ENCODE measurements around the gene PRKAR1B. TPM values are rescaled to one million over a fixed set of nuclear protein-coding genes. Genes with fewer than 3 reads are reported as not detected.

Gene PRKAR1B
- total RNA-seq = 39.5 and 74.2 TPM in 2 replicates

DNA sequence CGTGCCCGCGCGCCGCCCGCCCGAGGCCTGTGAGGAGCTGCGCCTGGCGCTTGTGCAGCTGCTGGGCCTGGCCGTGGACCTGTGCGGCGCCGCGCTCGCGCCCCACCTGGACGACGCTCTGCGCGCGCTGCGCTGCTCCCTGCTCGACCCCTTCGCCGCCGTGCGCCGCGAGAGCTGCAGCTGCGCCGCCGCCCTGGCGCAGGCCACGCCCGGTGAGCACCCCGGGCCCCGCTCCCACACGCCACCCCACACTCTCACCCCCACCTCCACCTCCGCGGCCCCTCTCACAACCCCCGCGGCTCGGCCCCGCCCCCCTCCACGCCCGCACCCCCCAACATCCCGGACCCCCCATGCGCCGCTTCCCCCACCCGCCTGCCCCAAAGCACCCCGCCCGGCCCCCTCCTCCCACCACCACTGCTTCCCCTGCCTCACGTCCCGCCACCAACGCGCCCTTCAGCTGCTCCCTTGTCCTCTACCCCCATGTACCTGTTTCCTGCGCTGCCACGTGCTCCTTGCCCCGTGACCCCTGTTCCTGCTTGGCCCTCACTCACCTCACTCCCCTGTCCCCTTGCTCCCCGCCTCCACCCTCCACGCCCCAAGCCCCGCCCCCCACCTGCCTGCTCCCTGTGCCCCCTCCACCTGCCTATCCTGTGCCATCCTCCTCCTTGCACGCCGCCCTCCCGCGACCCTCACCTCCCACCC is at the start of gene PRKAR1B:
TSS of gene PRKAR1B (minus strand) at position 178 of the 702 bp plus-strand sequence. CDS start 15,776 bp downstream, outside the sequence.
- DNase-seq (ENCODE audit: low read depth in 2 of 2) = no peak

DNA sequence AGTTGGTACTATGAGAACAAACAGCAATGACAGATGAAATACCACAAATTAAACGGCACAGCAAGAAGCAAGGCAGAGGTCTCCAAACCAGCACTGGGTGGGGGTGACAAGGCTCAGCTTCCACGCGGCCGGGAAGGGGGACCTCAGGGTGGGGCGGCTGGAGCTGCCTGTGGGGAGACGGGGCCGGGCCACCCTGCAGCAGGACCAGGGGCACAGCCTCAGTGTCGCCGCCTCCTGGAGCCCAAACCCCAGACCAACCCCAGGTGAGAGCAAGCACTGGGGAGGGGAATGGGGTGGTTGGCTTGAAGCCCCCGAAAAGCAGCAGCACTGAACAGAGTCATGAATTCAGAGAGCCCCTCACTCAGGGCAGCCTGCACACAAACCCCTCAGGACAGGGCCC is 49.3 kb upstream of the PRKAR1B start:
- DNase-seq (ENCODE audit: low read depth in 2 of 2) = no peak

- DNase-seq (ENCODE audit: low read depth in 2 of 2) = peak in 1 of 2 donors; percentile 51
These were observed 47.4 kb upstream of the PRKAR1B start for GRCh38 chr7:774161-775109.

DNA sequence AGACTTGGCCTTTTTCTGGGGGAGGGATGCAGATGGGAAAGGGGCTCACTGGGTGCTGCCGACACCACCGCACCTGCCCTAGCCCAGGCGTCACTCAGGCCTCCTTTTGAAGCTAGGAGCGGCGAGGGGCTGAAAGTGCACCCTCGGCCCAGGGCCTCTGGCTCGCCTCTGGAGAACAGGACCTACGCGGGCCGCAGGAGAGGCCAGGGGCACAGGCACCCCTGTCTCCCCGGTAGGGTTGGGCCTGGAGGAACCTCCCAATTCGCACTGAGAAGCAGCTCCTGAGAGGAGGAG is 46.5 kb upstream of the PRKAR1B start:
- DNase-seq (ENCODE audit: low read depth in 2 of 2) = no peak

DNA sequence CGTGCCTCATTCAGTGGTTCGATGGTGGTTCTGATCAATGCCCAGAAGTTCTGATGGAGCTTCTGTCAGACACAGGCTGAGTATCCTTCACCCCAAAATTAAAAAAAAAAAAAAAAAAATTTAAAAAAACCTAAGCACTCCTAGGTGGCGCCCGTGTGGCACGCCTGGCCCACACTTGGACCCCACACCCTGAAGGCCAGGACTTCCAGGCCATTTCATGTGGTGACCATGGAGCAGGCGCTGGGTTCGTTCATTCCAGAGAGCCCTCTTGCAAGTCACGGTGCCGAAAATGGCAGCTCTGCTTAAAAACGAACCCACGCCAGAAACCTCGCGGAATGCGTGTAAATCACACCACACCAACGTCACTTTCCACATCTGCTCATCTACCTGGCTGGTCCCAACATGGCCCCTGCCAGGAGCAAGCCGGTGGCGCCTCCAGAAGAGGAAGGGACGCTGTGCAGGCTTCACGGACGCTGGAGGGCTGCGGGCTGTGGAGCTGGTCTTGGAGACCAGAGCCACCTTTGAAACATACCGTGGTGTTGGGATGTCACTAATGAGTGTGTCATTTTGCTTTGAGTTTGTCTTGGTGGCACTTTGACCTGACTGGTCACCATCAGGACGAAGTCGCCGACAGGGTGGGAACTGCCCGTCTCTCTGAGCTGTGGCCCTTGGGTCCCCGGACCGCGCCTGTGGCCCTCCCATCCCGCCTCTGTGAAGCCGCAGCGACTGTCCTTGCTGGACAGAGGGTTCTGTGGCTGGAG is 46.0 kb upstream of the PRKAR1B start:
- no peak for DNase-seq (ENCODE audit: low read depth in 2 of 2)

- DNase-seq (ENCODE audit: low read depth in 2 of 2) = no peak
These were observed 45.3 kb upstream of the PRKAR1B start for GRCh38 chr7:772392-772791.

DNA sequence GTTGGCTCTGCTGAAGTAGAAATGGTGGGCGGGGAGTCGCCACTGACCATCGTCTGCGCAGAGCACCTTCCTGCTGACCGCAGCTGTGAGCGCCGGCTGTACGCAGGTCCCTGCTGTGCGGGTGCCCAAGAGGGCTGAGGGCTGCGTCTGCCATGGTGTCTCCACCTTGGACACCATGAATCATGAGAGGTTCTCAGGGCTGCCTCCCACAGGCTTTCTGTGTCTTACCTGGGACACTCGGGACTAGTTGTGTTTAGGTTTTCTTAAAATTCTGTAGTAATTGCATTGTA is 44.9 kb upstream of the PRKAR1B start:
- no peak for DNase-seq (ENCODE audit: low read depth in 2 of 2)

DNA sequence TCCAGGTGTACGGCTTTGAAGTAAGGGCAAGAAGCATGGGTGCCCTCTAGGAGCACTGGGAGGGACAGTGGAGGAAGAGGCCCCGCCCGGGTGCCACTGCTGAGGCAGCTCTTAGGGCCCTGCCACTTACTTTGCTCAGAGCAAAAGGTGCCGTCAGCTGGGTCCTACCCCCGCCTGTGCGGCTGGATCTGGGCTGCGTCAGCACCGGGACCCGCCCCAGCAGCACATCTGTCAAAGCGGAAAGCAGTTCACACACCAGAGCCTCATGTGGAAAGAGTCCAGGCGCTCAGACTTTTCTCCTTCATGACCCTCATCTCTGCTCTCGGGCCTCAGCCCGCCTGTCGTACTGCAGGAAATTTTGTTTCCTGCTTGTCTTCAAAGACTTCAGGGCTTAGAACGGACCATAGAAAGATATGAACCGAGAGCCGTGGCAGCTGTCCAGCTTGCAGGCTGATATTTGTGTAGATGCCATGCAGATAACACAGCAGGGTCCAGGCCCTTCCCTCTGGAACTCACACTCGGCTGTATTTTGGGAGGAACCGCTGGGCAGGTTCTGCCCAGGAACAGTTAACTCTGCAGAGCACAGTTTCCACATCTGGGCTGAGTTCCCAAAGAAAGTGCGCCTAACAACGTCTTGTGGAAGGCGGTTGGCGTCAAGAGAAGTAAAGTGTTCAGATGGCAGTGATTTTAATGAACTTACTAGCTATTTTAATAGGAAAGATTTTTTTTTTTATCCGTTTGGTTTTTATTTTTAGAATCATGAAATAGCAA is 44.3 kb upstream of the PRKAR1B start:
- DNase-seq (ENCODE audit: low read depth in 2 of 2) = peak; percentile 62 to 81

DNA sequence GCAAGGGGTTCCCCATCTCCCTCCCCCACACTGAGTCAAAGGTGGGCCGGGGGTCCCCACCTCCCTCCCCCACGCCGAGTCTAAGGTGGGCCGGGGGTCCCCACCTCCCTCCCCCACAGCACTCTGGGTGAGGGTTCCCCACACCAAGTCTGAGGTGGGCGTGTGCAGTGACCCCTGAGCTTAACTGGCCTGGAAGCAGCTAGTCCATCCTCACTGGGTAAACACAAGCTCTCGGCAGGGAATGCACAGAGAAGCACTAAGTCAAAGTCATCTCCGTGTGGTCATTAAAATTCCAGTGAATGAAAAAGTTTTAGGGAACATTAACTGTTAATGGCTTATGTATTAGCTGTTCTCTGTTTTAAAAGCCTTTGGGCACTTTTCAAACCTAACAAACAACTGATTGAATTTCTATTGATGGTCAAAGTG is 43.7 kb upstream of the PRKAR1B start:
- no peak for DNase-seq (ENCODE audit: low read depth in 2 of 2)

- no peak for DNase-seq (ENCODE audit: low read depth in 2 of 2)
These were observed 43.3 kb upstream of the PRKAR1B start for GRCh38 chr7:770336-770735.

DNA sequence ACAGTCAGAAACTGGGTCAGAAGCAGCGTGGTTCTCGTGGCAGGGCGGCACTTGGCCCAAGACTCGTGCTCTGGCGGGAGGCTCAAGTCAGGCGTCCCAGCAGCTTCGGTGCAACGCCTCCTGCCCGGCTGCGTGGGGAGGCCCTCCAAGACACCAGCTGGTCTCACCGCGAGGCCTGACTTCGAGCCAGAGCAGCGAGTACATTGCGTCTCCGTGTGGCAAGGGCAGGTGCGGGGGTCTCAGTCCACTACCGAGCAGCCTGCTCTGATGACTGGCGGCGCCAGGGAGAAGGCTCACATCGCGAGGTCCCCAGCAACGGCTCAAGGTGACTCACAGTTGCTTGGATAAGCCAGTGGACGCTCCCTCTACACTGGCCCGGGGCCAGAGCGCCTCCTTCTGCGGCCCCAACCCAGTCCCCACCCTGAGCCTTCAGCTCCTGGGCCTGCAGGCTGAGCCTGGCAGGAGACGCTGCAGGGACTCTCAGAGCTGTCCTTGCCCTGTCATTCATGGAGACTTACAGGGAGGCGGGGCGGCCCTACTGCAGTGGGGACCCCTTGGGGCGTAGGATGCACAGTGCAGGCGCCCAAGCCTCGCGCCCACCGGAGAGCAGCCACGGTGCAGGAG is 41.9 kb upstream of the PRKAR1B start:
- DNase-seq (ENCODE audit: low read depth in 2 of 2) = no peak

DNA sequence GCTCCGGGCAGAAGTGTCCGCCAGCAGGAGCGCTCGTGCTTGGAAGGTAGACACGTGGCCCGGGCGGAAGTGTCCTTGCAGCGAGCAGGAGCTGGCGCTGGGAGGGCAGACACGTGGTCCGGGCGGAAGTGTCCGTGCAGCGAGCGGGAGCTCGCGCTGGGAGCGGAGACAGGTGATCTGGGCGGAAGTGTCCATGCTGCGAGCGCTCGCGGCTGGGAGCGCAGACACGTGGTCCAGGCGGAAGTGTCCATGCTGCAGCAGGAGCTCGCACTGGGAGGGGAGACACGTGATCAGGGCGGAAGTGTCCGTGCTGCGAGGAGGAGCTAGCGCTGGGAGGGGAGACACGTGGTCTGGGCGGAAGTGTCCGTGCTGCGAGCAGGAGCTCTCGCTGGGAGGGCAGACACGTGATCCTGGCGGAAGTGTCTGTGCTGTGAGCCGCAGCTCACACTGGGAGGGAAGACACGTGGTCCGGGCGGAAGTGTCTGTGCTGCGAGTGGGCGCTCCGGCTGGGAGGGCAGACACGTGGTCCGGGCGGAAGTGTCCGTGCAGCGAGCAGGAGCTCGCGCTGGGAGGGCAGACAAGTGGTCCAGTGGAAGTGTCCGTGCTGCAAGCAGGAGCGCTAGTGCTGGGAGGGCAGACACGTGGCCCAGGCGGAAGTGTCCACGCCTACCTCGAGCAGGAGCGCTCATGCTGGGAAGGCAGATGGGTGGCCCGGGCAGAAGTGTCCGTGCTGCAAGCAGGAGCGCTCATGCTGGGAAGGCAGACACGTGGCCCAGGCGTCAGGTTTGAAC is 41.1 kb upstream of the PRKAR1B start:
- peak; percentile 36 to 87 for DNase-seq (ENCODE audit: low read depth in 2 of 2)

DNA sequence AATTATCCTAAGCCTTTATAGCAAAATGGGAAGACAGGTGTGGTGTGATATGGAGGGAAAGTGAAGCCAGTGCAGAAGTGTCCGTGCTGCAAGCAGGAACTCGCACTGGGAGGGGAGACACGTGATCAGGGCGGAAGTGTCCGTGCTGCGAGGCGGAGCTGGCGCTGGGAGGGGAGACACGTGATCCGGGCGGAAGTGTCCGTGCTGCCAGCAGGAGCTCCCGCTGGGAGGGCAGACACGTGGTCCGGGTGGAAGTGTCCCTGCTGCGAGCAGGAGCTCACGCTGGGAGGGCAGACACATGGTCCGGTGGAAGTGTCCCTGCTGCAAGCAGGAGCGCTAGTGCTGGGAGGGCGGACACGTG is 40.5 kb upstream of the PRKAR1B start:
- DNase-seq (ENCODE audit: low read depth in 2 of 2) = peak; percentile 24 to 72

DNA sequence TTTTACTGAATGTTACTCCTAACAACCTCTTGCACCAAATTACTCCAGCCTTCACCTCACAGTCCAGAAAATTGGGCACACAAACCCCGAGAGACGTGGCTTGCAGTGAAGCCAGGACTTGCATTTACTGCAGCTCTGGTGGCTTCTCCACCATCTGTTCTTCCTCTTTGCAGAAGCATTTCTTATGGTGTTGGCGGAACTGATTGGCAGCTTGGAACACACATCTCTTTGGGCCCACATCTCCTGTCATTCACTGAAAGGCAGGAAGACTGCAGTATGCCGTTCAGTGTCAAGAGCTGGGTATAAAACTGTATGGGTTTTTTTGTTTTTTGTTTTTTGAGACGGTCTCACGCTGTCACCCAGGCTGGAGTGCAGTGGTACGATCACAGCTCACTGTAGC is 38.3 kb upstream of the PRKAR1B start:
- DNase-seq (ENCODE audit: low read depth in 2 of 2) = no peak

DNA sequence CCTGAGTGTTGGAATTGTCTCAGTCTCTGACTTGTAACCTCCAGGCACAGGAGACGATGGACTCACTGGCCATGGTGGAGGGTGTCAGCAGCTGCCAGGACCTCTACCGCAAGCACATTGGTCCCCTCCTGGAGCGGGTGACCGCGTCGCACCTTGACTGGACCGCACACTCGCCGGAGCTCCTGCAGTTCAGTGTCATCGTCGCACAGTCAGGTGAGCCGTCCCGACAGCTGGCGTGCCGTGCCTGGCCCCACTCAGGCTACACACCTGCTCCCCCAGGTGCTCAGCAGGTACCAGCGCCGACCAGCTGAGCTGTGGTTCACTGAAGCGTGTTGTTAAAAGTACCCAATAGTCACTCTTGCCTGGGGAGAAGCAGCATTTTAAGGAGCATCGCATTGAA is 36.7 kb upstream of the PRKAR1B start:
- no peak for DNase-seq (ENCODE audit: low read depth in 2 of 2)

DNA sequence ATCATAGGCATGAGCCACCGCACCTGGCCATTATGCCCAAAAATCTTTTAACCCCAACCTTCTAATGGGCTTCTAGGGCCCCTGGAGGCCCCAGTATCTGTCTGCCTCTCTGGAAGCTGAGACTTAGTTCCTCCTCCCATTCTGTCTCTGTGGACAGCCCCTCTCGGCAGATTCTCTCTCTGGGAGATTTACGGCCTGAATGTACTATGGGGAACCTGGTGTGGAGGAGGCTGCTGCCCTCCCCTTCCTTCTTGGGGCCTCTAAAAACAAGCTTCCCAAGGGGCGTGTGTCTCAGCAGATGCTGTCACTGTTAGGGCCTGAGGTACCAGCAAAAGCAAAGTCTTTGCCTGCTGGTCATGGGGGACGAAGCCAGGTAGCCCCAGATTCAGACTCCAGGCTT is 35.8 kb upstream of the PRKAR1B start:
- DNase-seq (ENCODE audit: low read depth in 2 of 2) = no peak

DNA sequence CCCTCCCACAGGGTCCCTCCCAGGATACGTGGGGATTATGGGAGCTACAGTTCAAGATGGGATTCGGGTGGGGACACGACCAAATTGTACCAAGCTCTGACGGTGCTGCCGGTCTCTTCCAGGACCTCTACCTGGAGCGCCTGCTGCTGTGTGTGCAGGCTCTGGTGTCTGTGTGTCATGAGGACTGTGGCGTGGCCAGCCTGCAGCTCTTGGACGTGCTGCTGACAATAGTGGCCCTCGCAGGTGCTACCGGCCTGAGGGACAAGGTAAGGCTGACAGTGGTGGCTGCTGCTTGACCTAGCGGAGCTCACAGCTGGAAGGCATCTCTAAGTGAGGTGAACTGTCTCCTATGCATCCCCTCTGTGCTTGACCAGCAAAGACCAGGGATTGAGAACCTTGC is 34.5 kb upstream of the PRKAR1B start:
- no peak for DNase-seq (ENCODE audit: low read depth in 2 of 2)

DNA sequence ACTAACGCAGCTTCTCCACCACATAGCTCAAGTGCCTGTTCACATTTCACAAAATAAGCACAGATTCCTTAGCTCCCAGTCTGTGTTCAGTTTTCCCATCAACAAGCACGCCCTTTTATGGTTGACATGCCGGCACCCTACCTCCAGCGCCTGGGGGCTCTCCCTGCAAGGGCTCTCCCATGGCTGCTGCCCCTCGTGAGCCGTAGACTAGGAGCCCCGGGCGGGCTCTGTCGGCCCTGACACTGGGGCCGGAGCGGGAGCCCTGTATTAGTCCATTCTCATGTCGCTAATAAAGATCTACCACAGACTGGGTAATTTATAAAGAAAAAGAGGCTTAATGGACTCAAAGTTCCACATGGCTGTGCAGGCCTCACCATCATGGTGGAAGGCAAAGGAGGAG is 34.0 kb upstream of the PRKAR1B start:
- DNase-seq (ENCODE audit: low read depth in 2 of 2) = no peak

GRCh38 chr7:760006-760405 is 32.9 kb upstream of the PRKAR1B start:
- DNase-seq (ENCODE audit: low read depth in 2 of 2) = no peak

DNA sequence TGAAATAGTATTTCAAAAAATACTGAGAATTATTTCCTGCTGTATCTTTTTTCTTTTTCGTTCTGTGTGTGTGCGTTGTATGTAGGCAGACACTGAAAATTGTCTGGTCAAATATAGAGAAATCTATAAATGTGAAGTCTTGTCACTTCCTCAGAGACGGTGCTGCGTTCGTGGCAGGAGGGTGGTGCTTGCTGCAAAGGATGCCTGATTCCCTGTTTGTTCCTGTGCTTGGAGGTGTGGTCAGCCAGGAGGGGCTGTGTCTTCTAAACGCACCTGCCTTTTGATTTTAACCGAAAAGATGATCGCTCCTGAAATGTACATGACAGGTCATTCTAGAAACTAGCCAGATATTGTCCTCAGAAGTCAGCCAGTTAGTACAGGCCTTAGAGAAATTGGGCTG is 32.5 kb upstream of the PRKAR1B start:
- no peak for DNase-seq (ENCODE audit: low read depth in 2 of 2)

Measured in dermis microvascular lymphatic vessel endothelial cell (primary cell).